NOMO-1 treated with dmso at 0.1 percent for 144 hours (cell line): ENCODE data around the gene LMO1.

Source experiments
- DNase-seq: peaks from one replicate; lab custom pipeline; 2025; ENCODE audit not compliant: unreplicated experiment; lab: John Stamatoyannopoulos, UW

The LMO1 gene

GRCh38 chr11:8249482-8249881 is 14.2 kb downstream of the LMO1 start:
- DNase-seq: no peak

GRCh38 chr11:8248786-8249185 is 14.9 kb downstream of the LMO1 start:
- no peak for DNase-seq

DNA sequence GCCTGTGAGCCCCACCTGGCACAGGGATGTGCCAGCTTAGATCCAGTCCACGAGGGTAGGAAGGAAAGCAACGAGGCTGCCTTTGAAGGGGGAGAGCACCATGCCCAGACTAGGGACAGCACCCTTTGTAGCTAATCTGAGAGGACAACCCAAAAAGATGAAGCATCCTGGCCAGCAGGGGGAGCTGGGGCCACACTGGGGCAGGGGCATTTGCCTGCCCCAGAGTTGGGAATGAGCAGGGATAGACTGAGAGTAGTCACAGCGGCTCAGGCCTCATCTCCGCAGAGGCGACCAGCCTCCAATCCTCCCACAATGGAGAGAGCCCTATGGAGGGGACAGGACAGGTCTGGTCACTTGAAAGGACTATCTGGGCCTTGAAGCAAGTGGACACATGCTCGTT is 16.4 kb downstream of the LMO1 start:
- DNase-seq: no peak

GRCh38 chr11:8243458-8243857 is 20.2 kb downstream of the LMO1 start:
- DNase-seq: no peak

DNA sequence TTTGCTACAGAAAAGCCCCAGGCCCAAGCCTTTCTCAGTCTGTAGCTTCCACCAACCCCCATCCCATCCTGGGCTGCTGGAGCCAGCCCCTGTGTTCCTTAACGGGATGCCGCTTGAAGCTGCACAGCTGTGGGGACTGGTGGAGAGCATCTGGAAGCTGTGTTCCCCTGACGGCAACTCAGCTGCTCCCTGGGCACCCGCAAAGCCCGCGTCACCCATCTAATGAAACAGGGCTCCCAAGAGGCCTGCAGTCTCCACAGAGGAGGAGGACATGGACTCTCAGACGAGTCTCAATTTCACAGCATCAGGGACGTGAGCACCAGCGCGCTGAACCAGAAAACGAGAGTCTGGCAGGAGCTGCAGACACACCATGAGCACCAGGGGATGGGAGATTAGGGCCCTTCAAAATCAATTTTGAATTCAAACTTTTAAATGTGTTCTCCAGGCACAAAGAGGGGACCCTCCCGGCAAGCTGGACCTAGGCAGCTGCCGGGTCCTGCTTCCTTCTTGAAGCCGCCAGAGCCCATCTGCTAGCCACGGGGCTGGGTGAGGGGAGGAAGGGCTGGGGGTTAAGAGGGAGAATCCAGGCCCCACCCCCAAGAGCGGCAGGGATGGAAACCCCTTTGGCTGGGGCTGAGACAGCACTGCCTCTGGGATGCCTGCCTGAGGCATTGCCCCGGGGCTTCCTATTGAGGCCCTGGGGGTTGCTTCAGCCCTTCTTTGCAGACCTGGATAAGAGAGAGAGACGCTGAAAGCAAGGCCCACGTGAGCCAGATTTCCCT is 21.0 kb downstream of the LMO1 start:
- no peak for DNase-seq

GRCh38 chr11:8242118-8242475 is 21.6 kb downstream of the LMO1 start:
- no peak for DNase-seq

DNA sequence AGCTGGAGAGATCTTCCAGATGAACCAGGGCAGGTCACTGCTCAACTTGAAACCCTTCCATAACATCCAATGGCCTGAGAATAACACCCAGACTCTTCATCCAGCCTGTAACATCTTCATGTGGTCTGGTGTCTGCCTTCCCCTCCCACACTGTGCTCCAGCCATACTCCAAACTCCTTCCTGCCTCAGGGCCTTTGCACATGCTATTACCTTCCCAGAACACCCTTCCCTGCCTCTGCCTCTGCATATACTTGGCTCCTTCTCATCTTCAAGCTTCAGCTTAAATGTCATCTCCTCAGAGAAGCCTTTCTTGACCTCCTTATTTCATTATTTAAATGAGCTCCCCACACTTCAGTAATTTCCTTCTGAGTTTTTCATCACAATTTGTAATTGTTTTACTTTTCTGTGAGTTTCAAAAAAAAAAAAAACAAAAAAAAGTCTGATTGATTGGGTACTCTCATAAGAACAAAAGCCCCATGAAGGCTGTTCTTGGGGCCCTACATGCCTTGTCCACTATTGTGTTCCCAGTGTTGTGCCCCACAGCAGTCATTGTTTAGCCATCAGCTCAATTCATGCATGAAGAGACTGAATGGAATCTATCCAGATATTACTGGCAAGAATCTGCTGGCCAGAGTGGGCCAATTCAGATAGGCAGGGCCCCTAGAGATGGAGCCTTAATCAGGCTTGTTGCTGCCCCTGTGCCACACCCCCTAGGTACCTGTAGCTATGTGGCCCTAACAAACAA is 22.1 kb downstream of the LMO1 start:
- DNase-seq: no peak

- no peak for DNase-seq
These were observed 24.0 kb downstream of the LMO1 start for GRCh38 chr11:8239536-8240228.

DNA sequence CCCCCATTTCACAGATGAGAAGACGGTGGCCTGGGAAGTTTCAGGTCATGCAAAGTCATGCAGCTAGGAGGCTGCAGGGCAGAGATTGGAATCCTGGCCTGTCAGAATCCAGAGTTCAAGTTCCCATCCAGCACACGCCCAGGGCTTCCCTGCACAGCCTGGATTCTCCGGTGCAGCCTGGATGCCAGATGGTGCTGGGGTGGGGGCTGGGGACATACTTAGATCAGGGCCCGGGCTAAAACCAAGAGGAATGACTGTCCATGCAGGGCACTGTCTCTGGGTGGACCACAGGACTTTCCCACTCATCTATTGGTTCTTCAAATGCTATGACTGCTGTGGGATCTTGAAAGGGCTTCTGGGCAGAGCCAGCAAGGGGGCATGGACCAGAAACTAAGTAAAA is 24.6 kb downstream of the LMO1 start:
- DNase-seq: no peak

DNA sequence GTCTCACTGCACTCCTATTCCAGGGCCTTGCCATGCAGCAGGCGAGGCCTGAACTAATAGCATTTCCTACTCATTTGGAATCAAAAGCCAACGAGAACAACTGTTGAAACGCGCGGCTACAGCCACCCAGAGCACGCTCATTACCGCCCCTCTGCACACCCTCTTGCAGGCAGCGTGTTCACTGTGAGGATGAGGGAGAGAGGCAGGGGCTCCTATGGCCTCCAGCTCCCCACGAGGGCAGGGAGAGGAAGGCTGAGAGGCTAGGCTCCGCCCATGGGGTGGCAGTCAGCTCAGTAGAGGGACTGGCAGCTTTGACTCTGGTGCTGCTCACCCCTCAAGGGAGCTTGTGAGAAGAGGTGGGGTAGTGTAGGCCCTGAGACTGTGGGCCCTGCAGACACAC is 26.2 kb downstream of the LMO1 start:
- no peak for DNase-seq

DNA sequence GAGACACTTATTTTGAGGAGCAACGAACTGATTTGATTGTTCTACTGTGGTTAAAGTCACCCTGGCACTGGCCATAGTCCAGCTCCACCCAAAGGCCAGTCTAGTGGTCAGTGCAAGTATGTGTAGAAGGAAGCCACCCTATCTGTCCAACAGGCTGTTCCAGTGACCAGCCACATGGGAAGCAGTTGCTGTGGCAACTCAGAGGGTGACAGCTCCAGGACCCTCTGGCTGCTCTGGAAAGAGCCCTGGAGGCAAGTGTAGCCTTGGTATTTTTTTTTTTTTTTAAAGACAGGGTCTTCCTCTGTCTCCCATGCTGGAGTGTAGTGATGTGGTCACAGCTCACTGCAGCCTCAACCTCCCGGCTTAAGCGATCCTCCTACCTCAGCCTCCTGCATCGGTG is 27.8 kb downstream of the LMO1 start:
- DNase-seq: no peak

- DNase-seq: no peak
These were observed 28.8 kb downstream of the LMO1 start for GRCh38 chr11:8234910-8235309.

- DNase-seq: no peak
These were observed 29.3 kb downstream of the LMO1 start for GRCh38 chr11:8234425-8234821.

GRCh38 chr11:8233691-8234424 is 29.8 kb downstream of the LMO1 start:
- no peak for DNase-seq

DNA sequence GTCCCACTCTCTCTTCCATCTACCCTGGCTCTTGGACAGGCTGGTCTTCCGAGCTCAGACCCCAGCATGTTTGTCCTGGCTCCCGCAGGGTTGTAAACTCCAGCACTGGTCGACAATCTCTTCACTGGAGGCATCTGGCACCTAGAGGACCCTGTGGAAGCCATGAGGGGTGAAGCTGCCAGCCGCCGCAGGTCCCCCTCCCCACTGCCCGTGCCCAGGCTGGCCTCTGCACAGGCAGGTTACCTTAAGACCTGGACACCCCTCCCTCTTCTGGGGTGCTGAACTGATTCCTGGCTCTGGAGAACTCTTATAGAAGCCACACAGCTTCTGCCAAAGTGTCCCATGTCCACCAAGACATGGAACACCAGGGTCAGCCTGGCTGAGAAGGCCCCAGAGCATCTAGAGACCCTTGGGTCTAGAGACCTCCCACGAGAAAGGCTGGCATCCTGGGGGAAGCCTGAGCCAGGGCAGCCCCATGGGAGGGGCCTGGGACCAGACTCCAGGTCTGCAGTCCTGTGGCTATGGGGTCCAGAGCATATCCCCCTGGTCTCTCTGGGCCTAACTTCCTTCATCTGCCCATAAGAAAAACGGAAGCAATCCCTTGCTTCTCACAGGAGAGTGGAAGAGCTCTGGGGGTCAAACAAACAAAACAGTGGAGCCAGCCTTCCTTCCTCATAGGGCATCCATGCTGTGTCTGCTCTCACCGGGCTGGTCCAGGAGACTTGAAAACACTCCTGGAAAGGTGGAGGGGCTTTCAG is 30.6 kb downstream of the LMO1 start:
- no peak for DNase-seq

- DNase-seq: no peak
These were observed 31.3 kb downstream of the LMO1 start for GRCh38 chr11:8232414-8232813.

- no peak for DNase-seq
These were observed 31.7 kb downstream of the LMO1 start for GRCh38 chr11:8231979-8232378.

GRCh38 chr11:8230921-8231847 is 32.5 kb downstream of the LMO1 start:
- no peak for DNase-seq

- no peak for DNase-seq
These were observed 33.4 kb downstream of the LMO1 start for GRCh38 chr11:8230178-8230859.
